Psoas muscle (tissue), 8 donors: ENCODE measurements around the gene STX16. TPM values are rescaled to one million over a fixed set of nuclear protein-coding genes. Genes with fewer than 3 reads are reported as not detected.

ENCODE experiments used
- ATAC-seq, 4 donors: fragments of 200-7000 bp; cut with Tn5 transposase; one replicate each; pipeline ENCODE4 v1.9.1; 2020; ENCODE audit warnings: moderate library complexity in 3 of 4, mild to moderate bottlenecking in 2 of 4
- DNase-seq, 2 donors: peaks; one replicate each; pipeline ENCODE4 v3.0.0-alpha.2; 2020
- H3K27ac ChIP-seq: fragments of 200-600 bp; one replicate; pipeline ENCODE4 v1.8.0; 2022
- H3K27me3 ChIP-seq, 3 donors: fragments of 200-600 bp in 1 of 3; one replicate each; pipeline versions ENCODE4 v1.6.1 to v1.8.0; 2013 to 2022; ENCODE audit warnings: low read length in 2 of 3, mild to moderate bottlenecking in 2 of 3, moderate library complexity in 1 of 3; ENCODE audit not compliant: insufficient read depth in 3 of 3
- H3K36me3 ChIP-seq, 2 donors: fragments of 200-600 bp in 1 of 2; one replicate each; pipeline versions ENCODE4 v1.6.1 to v1.8.0; 2013 to 2022; ENCODE audit warnings: low read depth in 1 of 2, mild to moderate bottlenecking in 1 of 2, moderate library complexity in 1 of 2; ENCODE audit not compliant: insufficient read depth in 1 of 2
- H3K4me1 ChIP-seq: fragments of 200-600 bp; one replicate; pipeline ENCODE4 v1.8.0; 2022
- H3K4me3 ChIP-seq: fragments of 200-600 bp; one replicate; pipeline ENCODE4 v1.8.0; 2022; ENCODE audit warnings: mild to moderate bottlenecking
- H3K9me3 ChIP-seq: fragments of 200-600 bp; one replicate; pipeline ENCODE4 v1.8.0; 2022
- CTCF ChIP-seq: fragments of 200-600 bp; IDR thresholded peaks from one replicate; pipeline ENCODE4 v1.8.0; 2022; ENCODE audit warnings: antibody characterized with exemption
- WGBS, 3 donors: extraction: QIAGEN DNeasy Blood & Tissue Kit; methylation state at CpG; one replicate each; pipeline versions ENCODE4 v1.1.6 to v1.1.7; 2013; 5-methylcytosine and 5-hydroxymethylcytosine counted together
- intact Hi-C, 2 donors: fragments of 100-400 bp; cut with DNase I; formaldehyde crosslinking; loops; one replicate each; pipeline versions ENCODE4 v1.11.0 to v1.14.2; 2022
- long read RNA-seq, 2 donors: library from polyadenylated mRNA; unstranded; transcript quantifications; one replicate each; pipeline ENCODE4 v2.0.0, GENCODE V29; 2021
- polyA plus RNA-seq, 3 donors: library from polyadenylated mRNA; stranded (reverse); fragments of 200-250 nt; gene quantifications; one replicate each; pipeline ENCODE4 v1.2.3, GENCODE V29; 2013
- total RNA-seq, 4 donors: library from RNA; stranded (reverse); fragmentation: NEBNext Ultra II Directional in 2 of 4; extraction: Animal tissue kit (Norgen Biotek cat#: 25700) in 2 of 4; gene quantifications; one replicate each; pipeline versions ENCODE4 v1.2.1 to v1.2.4, GENCODE V29; 2021 to 2023
- donor health status: healthy with polysubstance abuse.
- donor health status: DM: no; HTN: no; CAD: no; lungs with moderate emphysema.
- donor health status: Bipolar disorder and iron deficiency.
- donor health status: healthy.
- donor health status: DM: yes; HTN: yes; CAD: no.
- donor health status: DM: no; HTN: no; CAD: no.
- donor health status: DM: no; HTN: no; CAD: no.
- donor health status: DM: yes; HTN: yes; CAD: no.

STX16 gene
- total RNA-seq (10 to 100 TPM; 17.9 to 26.3 (median 21.1) TPM), polyA plus RNA-seq (10 to 100 TPM; 17.5 to 58.1 (median 20.0) TPM)
- long read RNA-seq, donor 1, full-length matches to known transcripts, result 8 of 9 reads
- long read RNA-seq, donor 1, partial matches to known transcripts, result 0 of 9 reads
- long read RNA-seq, donor 1, other reads (novel, unspliced or antisense), result 1 of 9 reads
- long read RNA-seq, donor 2, full-length matches to known transcripts, result 6 of 9 reads
- long read RNA-seq, donor 2, partial matches to known transcripts, result 2 of 9 reads
- long read RNA-seq, donor 2, other reads (novel, unspliced or antisense), result 1 of 9 reads

DNA sequence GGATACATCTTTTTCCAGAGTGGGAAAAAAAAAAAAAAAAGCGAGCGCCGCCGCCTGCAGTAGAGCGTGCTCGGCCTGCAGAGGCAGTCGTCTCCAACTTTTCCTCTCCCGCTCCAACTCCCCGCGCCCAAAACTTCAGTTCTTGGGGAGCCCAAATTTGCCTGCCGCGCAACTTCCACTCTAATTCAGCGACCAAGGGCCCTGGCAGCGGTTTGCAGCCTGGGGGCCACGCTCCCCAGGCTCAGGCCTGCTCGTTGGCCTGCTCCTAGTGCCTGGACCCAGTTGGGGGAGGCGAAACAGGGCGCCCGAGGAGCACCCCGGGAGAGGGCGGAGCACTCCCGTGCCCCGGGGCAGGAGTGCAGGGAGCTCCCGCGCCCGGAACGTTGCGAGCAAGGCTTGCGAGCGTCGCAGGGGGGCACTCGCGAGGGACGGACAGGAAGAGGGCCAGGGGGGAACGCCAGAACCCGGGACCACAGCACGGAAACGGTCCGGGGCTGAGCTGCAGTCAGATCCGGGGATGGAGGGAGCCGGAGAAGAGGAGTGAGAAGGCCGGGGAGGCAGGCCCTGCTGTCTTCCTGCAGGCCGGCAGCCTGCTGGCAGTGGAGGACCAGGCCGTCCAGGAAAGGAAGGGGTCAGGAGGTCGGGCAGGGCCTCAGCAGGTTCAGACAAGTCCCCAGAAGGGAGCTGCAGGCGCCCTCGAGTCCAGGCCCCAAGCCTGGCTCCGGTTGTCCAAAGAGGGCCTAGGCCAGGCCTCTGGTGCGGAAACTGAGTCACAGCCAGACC lies at the start of gene STX16:
Gene STX16, plus strand, starts transcription at position 508 of the 783 bp plus-strand sequence. CDS start 724 bp downstream, outside the sequence.
- WGBS, 3 donors, result 0 to 1% (median 0%) methylated on average over 46 to 49 of the region's 49 CpGs
- Histone ChIP-seq H3K36me3 (no peaks in the 10 kb centered on the region), H3K27me3 (no peaks in the 10 kb centered on the region), H3K4me1 (peaks cover 49% of the 10 kb centered on the region), H3K27ac (peak within 1 kb of the TSS; percentile 93), H3K4me3 (peak within 1 kb of the TSS; percentile 73), H3K9me3 (no peaks in the 10 kb centered on the region)
- intact Hi-C loops, result loop anchor here (2.0 to 10.0 kb wide), 6 partner anchors 41 to 414 kb away; partner anchors contain the start of genes NPEPL1 (in 2 of the 2), ATP5F1E (in 1 of the 2) and RAB22A (in 1 of the 2)
- ATAC-seq, result peak; percentile 96 to 98 (median 97)
- DNase-seq, result peak; percentile 90 to 95
- peak; percentile 49 for TF ChIP-seq CTCF

DNA sequence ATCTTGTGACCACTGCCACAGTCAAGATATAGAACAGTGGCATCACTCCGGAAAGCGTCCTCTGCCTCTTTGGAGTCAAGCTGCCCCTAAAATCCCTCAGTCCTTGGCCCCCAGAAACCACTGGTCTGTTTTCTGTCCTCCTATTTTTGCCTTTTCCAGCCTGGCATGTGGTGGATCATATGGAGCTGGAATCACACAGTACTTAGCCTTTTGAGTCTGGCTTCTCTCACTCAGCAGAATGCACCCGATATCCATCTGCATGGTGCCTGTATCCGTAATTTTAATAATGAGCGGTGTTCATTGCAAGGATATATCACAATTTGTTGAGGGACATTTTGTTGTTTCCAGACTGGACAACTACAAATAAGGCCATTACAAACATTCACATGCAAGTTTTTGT lies 49.0 kb upstream of the STX16 start:
- intact Hi-C loops, result no loop called here
- no peaks in the 10 kb centered on the region for H3K9me3 ChIP-seq
- H3K36me3 ChIP-seq, result no peaks in the 10 kb centered on the region
- WGBS, 3 donors, result 98 to 99% (median 99%) methylated on average over 5 of the region's 5 CpGs
- peaks cover 13% of the 10 kb centered on the region for H3K4me1 ChIP-seq
- H3K27me3 ChIP-seq, result peaks cover 0 to 11% (median 0%) of the 10 kb centered on the region in 3 donors
- H3K4me3 ChIP-seq, result no peak overlapping the region
- DNase-seq, result no peak
- H3K27ac ChIP-seq, result no peak overlapping the region
- no peak for TF ChIP-seq CTCF
- no peak for ATAC-seq

- Histone ChIP-seq H3K36me3 (no peaks in the 10 kb centered on the region), H3K27me3 (peaks cover 0 to 11% (median 3%) of the 10 kb centered on the region in 3 donors), H3K4me1 (no peaks in the 10 kb centered on the region), H3K27ac (no peak overlapping the region), H3K9me3 (no peaks in the 10 kb centered on the region), H3K4me3 (no peak overlapping the region)
- intact Hi-C loops, result no loop called here
- ATAC-seq (no peak), DNase-seq (peak in 1 of 2 donors; percentile 8)
- 87 to 91% (median 88%) methylated on average over 2 of the region's 2 CpGs for WGBS, 3 donors
- TF ChIP-seq CTCF, result no peak
Measured at GRCh38 chr20:58603721-58604120, 47.4 kb upstream of the STX16 start.

- H3K27ac ChIP-seq, result no peak overlapping the region
- intact Hi-C loops, result no loop called here
- ATAC-seq (no peak), DNase-seq (peak in 1 of 2 donors; percentile 45)
- H3K27me3 ChIP-seq, result peaks cover 0 to 11% (median 3%) of the 10 kb centered on the region in 3 donors
- no peaks in the 10 kb centered on the region for H3K9me3 ChIP-seq
- TF ChIP-seq CTCF, result no peak
- H3K4me1 ChIP-seq, result no peaks in the 10 kb centered on the region
- WGBS, 3 donors, result 28 to 41% (median 39%) methylated on average over 19 of the region's 19 CpGs
- H3K36me3 ChIP-seq, result no peaks in the 10 kb centered on the region
- no peak overlapping the region for H3K4me3 ChIP-seq
Measured at GRCh38 chr20:58604128-58604881, 46.8 kb upstream of the STX16 start.
